NCI-H146 (cell line): ENCODE measurements around the gene IMMP2L.

Experiments
- DNase-seq: peaks from one replicate; lab custom pipeline; 2025; lab: John Stamatoyannopoulos, UW

The IMMP2L gene

GRCh38 chr7:111210996-111211395, 351.3 kb downstream of the IMMP2L start:
- no peak for DNase-seq

- no peak for DNase-seq
These were observed 352.2 kb downstream of the IMMP2L start for GRCh38 chr7:111210043-111210442.

GRCh38 chr7:111205251-111205650, 357.0 kb downstream of the IMMP2L start:
- no peak for DNase-seq

- DNase-seq, result no peak
These were observed 360.0 kb downstream of the IMMP2L start for GRCh38 chr7:111202321-111202720.

GRCh38 chr7:111199643-111200042, 362.6 kb downstream of the IMMP2L start:
- no peak for DNase-seq

- no peak for DNase-seq
These were observed 364.0 kb downstream of the IMMP2L start for GRCh38 chr7:111198255-111198654.

- no peak for DNase-seq
These were observed 365.6 kb downstream of the IMMP2L start for GRCh38 chr7:111196655-111197054.

- peak; percentile 42 for DNase-seq
These were observed 369.5 kb downstream of the IMMP2L start for GRCh38 chr7:111192614-111193413.

GRCh38 chr7:111190804-111191203, 371.5 kb downstream of the IMMP2L start:
- no peak for DNase-seq

GRCh38 chr7:111184987-111185386, 377.3 kb downstream of the IMMP2L start:
- DNase-seq, result no peak

GRCh38 chr7:111183321-111183720, 379.0 kb downstream of the IMMP2L start:
- DNase-seq, result no peak

GRCh38 chr7:111180338-111180737, 382.0 kb downstream of the IMMP2L start:
- no peak for DNase-seq

GRCh38 chr7:111175908-111176441, 386.3 kb downstream of the IMMP2L start:
- no peak for DNase-seq

- DNase-seq, result peak; percentile 49
These were observed 387.8 kb downstream of the IMMP2L start for GRCh38 chr7:111174510-111174909.

GRCh38 chr7:111173990-111174389, 388.3 kb downstream of the IMMP2L start:
- DNase-seq, result no peak

GRCh38 chr7:111173528-111173927, 388.8 kb downstream of the IMMP2L start:
- no peak for DNase-seq

GRCh38 chr7:111172564-111173257, 389.6 kb downstream of the IMMP2L start:
- DNase-seq, result no peak

- peak; percentile 81 for DNase-seq
These were observed 394.1 kb downstream of the IMMP2L start for GRCh38 chr7:111168182-111168581.

- no peak for DNase-seq
These were observed 397.9 kb downstream of the IMMP2L start for GRCh38 chr7:111164442-111164841.

- DNase-seq, result no peak
These were observed 399.6 kb downstream of the IMMP2L start for GRCh38 chr7:111162692-111163091.

GRCh38 chr7:111160297-111160696, 402.0 kb downstream of the IMMP2L start:
- no peak for DNase-seq

GRCh38 chr7:111159426-111159825, 402.9 kb downstream of the IMMP2L start:
- no peak for DNase-seq

GRCh38 chr7:111150709-111151108, 411.6 kb downstream of the IMMP2L start:
- DNase-seq, result no peak
